Heart right ventricle (tissue), 16 donors: ENCODE measurements around the gene DGKH. TPM values are rescaled to one million over a fixed set of nuclear protein-coding genes. Genes with fewer than 3 reads are reported as not detected.
"Not testable (repeated sequence)": the region's sequence is repeated elsewhere in the genome, so short reads cannot be mapped to it uniquely, and the experiment has no call there.

ENCODE experiments used
- ATAC-seq, 8 donors: fragments of 200-7000 bp; cut with Tn5 transposase; one replicate each; pipeline ENCODE4 v1.9.1; 2020; ENCODE audit warnings: mild to moderate bottlenecking in 8 of 8, moderate library complexity in 8 of 8, moderate number of reproducible peaks in 1 of 8
- DNase-seq, 2 donors: peaks; one replicate each; pipeline ENCODE4 v3.0.0-alpha.2; 2020
- H3K27ac ChIP-seq, 10 donors: fragments of 200-600 bp; sonication (generic) in 2 of 10; one replicate each; pipeline versions ENCODE4 v1.5.0 to v1.8.0; 2020 to 2022; ENCODE audit warnings: mild to moderate bottlenecking in 3 of 10
- H3K27me3 ChIP-seq, 7 donors: fragments of 200-600 bp; one replicate each; pipeline ENCODE4 v1.8.0; 2021 to 2022; ENCODE audit warnings: mild to moderate bottlenecking in 2 of 7
- H3K36me3 ChIP-seq, 9 donors: fragments of 200-600 bp; sonication (generic) in 1 of 9; one replicate each; pipeline versions ENCODE4 v1.5.0 to v1.8.0; 2020 to 2022; ENCODE audit warnings: mild to moderate bottlenecking in 2 of 9
- H3K4me1 ChIP-seq, 9 donors: fragments of 200-600 bp; sonication (generic) in 1 of 9; one replicate each; pipeline versions ENCODE4 v1.5.0 to v1.8.0; 2020 to 2022; ENCODE audit warnings: mild to moderate bottlenecking in 4 of 9
- H3K4me3 ChIP-seq, 10 donors: fragments of 200-600 bp; sonication (generic) in 2 of 10; one replicate each; pipeline versions ENCODE4 v1.5.0 to v1.8.0; 2020 to 2022; ENCODE audit warnings: mild to moderate bottlenecking in 7 of 10, moderate library complexity in 2 of 10
- H3K9me3 ChIP-seq, 11 donors: fragments of 200-600 bp in 10 of 11; sonication (generic) in 2 of 11; one replicate each; pipeline versions ENCODE4 v1.5.0 to v1.8.0; 2013 to 2022; ENCODE audit warnings: mild to moderate bottlenecking in 2 of 11, control low read depth in 1 of 11, moderate library complexity in 1 of 11
- WGBS, 2 donors: extraction: QIAGEN DNeasy Blood & Tissue Kit; methylation state at CpG; one replicate each; pipeline ENCODE4 v1.1.7; 2013; ENCODE audit warnings: inconsistent platforms in 1 of 2; 5-methylcytosine and 5-hydroxymethylcytosine counted together
- intact Hi-C, 10 donors: fragments of 100-400 bp; cut with DNase I; formaldehyde crosslinking; loops; one replicate each; pipeline versions ENCODE4 v1.11.1 to v1.14.2; 2022
- polyA plus RNA-seq, 2 donors: library from polyadenylated mRNA; stranded (reverse); fragments of 200-250 nt; gene quantifications; one replicate each; pipeline ENCODE4 v1.2.3, GENCODE V29; 2013
- total RNA-seq, 10 donors: library from RNA; stranded (reverse); fragmentation: NEBNext Ultra II Directional in 3 of 10; extraction: Animal tissue kit (Norgen Biotek cat#: 25700) in 3 of 10; gene quantifications; one replicate each; pipeline versions ENCODE4 v1.2.1 to v1.2.4, GENCODE V29; 2021 to 2023
- TF ChIP-seq, protein P1 (sequence below), 9 donors: fragments of 200-600 bp; sonication (generic) in 2 of 9; IDR thresholded peaks; one replicate each; pipeline versions ENCODE4 v1.5.0 to v1.8.0; 2021 to 2022; ENCODE audit warnings: antibody characterized with exemption in 9 of 9, mild to moderate bottlenecking in 5 of 9, moderate library complexity in 1 of 9
- donor health status: Arrhythmogenic right ventricular cardiomyopathy.
- donor health status: ischemic (EF 13 %, LVEDD 7.1; RV severe dilation, severe dysfunction).
- donor health status: healthy with polysubstance abuse.
- donor health status: DM: no; HTN: yes; CAD: no.
- donor health status: DM: no; HTN: no; CAD: no.
- donor health status: ischemic (EF 25% LVEDD 6.9; RV normal size, moderate dysfunction).
- donor health status: ischemic (EF 25% LVEDD 5.7; RV mildly dilated, moderate dysfunction).
- donor health status: healthy.
- donor health status: DM: yes; HTN: yes; CAD: no.
- donor health status: Ischemic cardiomyopathy.
- donor health status: ischemic (EF 35%, LVEDD 5.7; RV mildly dilated, moderate dysfunction).
- donor health status: nonischemic (EF 11% LVEDD 7.7; RV severe dilation, severe dysfunction).
- donor health status: DM: yes; HTN: yes; CAD: no.
- donor health status: PGD.
- donor health status: ischemic (EF 29% LVEDD 5.4; RV normal size, mild dysfunction).
- donor health status: nonischemic (EF 23%, LVEDD 6.1; RV moderate dilation, normal function).

DGKH gene
- total and polyA plus RNA-seq, 12 donors: 1.2 to 11.0 (median 7.2) TPM

DNA sequence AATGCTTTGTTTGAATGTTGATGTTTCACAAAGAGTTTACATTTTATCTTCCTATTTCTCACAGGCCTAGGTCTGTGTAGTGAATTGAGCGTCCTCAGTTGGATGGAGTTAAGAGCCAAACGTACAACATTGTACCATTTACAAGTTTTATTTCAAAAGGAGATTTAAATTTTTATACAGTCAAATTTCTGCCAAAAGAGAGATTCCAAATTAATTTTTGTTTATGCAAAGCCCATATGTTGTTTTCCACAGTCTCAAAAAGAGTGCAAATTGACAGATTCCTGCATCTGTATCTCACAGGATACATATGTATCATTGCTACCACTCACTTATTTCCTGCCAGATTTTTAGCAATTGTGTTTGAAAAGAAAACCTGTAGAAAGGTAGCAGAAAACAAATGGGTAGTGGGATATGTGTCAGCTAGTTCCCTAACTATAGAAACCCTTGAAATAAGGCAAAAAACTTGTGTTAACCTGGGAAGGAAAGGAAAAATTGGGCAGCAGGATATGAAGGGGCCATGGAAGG, 46.1 kb downstream of the DGKH start:
- Histone ChIP-seq H3K9me3 (peaks cover 0 to 14% (median 0%) of the 10 kb centered on the region in 11 donors), H3K36me3 (peaks cover 0 to 16% (median 0%) of the 10 kb centered on the region in 9 donors), H3K4me1 (peaks cover 0 to 11% (median 5%) of the 10 kb centered on the region in 9 donors), H3K4me3 (no peak overlapping the region), H3K27me3 (no peaks in the 10 kb centered on the region), H3K27ac (no peak overlapping the region)
- ATAC-seq (no peak), DNase-seq (no peak)
- TF ChIP-seq, protein P1, sequence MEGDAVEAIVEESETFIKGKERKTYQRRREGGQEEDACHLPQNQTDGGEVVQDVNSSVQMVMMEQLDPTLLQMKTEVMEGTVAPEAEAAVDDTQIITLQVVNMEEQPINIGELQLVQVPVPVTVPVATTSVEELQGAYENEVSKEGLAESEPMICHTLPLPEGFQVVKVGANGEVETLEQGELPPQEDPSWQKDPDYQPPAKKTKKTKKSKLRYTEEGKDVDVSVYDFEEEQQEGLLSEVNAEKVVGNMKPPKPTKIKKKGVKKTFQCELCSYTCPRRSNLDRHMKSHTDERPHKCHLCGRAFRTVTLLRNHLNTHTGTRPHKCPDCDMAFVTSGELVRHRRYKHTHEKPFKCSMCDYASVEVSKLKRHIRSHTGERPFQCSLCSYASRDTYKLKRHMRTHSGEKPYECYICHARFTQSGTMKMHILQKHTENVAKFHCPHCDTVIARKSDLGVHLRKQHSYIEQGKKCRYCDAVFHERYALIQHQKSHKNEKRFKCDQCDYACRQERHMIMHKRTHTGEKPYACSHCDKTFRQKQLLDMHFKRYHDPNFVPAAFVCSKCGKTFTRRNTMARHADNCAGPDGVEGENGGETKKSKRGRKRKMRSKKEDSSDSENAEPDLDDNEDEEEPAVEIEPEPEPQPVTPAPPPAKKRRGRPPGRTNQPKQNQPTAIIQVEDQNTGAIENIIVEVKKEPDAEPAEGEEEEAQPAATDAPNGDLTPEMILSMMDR (IDR thresholded peaks at IDR 0.05): no peak
- 88 to 91% methylated on average over 2 of the region's 2 CpGs for whole genome bisulfite sequencing, 2 donors
- intact Hi-C loops: no loop called here

DNA sequence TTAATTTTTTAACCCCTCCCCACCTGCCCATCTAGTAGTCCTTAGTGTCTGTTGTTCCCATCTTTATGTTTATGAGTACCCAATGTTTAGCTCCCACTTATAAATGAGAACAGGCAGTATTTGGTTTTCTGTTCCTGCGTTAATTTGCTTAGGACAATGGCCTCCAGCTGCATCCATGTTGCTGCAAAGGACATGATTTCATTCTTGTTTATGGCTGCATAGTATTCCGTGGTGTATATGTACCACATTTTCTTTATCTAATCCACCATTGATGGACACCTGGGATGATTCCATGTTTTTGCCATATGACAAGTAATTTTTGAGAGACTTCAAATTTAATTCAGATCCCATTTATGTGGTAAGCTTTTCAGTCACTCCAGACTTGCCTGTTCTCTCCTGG, 47.8 kb downstream of the DGKH start:
- ATAC-seq, H3K4me3 ChIP-seq, H3K36me3 ChIP-seq, H3K27me3 ChIP-seq, DNase-seq, H3K9me3 ChIP-seq, H3K27ac ChIP-seq, intact Hi-C loops: not testable (repeated sequence)
- WGBS, 2 donors: 97 to 99% methylated on average over 2 of the region's 2 CpGs
- peaks cover 0 to 12% (median 5%) of the 10 kb centered on the region in 9 donors for H3K4me1 ChIP-seq

DNA sequence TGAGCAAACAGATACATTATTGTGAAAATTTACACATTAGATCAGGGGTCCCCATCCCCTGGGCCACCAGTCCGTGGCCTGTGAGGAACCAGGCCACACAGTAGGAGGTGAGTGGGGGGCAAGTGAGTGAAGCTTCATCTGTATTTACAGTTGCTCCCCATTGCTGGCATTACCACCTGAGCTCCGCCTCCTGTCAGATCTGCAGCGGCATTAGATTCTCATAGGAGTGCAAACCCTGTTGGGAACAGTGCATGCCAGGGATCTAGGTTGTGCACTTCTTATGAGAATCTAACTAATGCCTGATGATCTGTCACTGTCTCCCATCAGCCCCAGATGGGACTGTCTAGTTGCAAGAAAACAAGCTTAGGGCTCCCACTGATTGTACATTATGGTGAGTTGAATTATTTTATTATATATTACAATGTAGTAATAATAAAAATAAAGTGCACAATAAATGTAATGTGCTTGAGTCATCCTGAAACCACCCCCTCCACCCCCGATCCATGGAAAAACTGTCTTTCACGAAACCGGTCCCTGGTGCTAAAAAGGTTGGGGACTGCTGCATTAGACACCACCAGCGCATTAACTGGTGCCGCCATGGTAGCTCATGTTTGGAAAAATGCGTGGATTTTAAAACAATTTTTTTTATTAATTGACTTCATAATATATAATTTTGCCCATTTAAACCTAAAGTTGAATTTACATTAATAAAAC, 51.7 kb downstream of the DGKH start:
- ATAC-seq (no peak), DNase-seq (no peak)
- intact Hi-C loops: loop anchor here in 3 of 10 donors (10.0 kb wide), 2 partner anchors 55 to 195 kb away; partner anchors contain the start of gene DGKH (in 1 of the 3)
- Histone ChIP-seq H3K9me3 (peaks cover 0 to 17% (median 0%) of the 10 kb centered on the region in 11 donors), H3K4me3 (no peak overlapping the region), H3K27me3 (no peaks in the 10 kb centered on the region), H3K27ac (no peak overlapping the region), H3K36me3 (no peaks in the 10 kb centered on the region), H3K4me1 (peaks cover 0 to 37% (median 25%) of the 10 kb centered on the region in 9 donors)
- TF ChIP-seq, protein P1 (IDR thresholded peaks at IDR 0.05): no peak
- 96 to 98% methylated on average over 9 of the region's 9 CpGs for WGBS, 2 donors

DNA sequence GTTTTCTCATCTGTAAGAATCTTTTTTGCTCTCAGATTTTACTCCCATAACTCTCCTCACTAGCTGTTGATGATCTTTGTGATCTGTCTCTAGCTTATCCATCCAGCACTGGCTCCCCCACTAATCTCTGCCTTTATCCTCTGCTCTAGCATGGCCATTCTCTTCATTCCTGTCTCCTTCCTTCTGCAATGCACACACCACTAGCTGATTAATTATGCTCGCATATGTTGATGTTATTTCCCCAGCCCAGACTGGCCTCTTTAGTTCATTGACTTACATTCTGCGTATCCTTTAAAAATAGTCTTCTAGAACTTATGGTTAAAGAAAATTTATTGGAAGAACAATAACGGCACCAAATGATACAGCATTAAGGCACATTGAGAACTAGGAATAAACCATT, 52.5 kb downstream of the DGKH start:
- intact Hi-C loops: loop anchor here in 3 of 10 donors (10.0 kb wide), 2 partner anchors 56 to 196 kb away; partner anchors contain the start of gene DGKH (in 1 of the 3)
- Histone ChIP-seq H3K9me3 (peaks cover 0 to 17% (median 0%) of the 10 kb centered on the region in 11 donors), H3K4me1 (peaks cover 0 to 37% (median 25%) of the 10 kb centered on the region in 9 donors), H3K27me3 (no peaks in the 10 kb centered on the region), H3K27ac (no peak overlapping the region), H3K36me3 (no peaks in the 10 kb centered on the region), H3K4me3 (no peak overlapping the region)
- TF ChIP-seq, protein P1 (IDR thresholded peaks at IDR 0.05): no peak
- DNase-seq (no peak), ATAC-seq (no peak)
- WGBS, 2 donors: 94% methylated on average over 3 of the region's 3 CpGs
